Kidney epithelial cell (primary cell): ENCODE data around the gene WDR36. TPM values are rescaled to one million over a fixed set of nuclear protein-coding genes. Genes with fewer than 3 reads are reported as not detected.

Experiments
- DNase-seq: peaks from one replicate; pipeline ENCODE4 v3.0.0-alpha.2; 2010; ENCODE audit warnings: low read depth
- H3K27me3 ChIP-seq: 2 replicates; pipeline ENCODE4 v1.6.0; 2011; ENCODE audit warnings: low read length; ENCODE audit not compliant: control insufficient read depth, insufficient read depth
- H3K36me3 ChIP-seq: 2 replicates; pipeline ENCODE4 v1.5.1; 2011; ENCODE audit warnings: low read length; ENCODE audit not compliant: control insufficient read depth, insufficient read depth
- H3K4me3 ChIP-seq: 2 replicates; pipeline ENCODE4 v1.5.1; 2011; ENCODE audit warnings: low read depth, mild to moderate bottlenecking, control low read depth, low read length
- total RNA-seq: library from RNA; depleted of rRNA; stranded (reverse); fragments of >200 nt; gene quantifications from 2 replicates; pipeline ENCODE4 v1.2.3, GENCODE V29; 2015
- TF ChIP-seq, protein P1 (sequence below): IDR thresholded peaks from 2 replicates; pipeline ENCODE4 v1.5.1; 2011; ENCODE audit warnings: mild to moderate bottlenecking, moderate library complexity, low read length, control low read depth, inconsistent platforms; ENCODE audit not compliant: insufficient read depth, poor library complexity, severe bottlenecking

WDR36 gene
- total RNA-seq, 1 donor from 2014 or later = 35.7 TPM

DNA sequence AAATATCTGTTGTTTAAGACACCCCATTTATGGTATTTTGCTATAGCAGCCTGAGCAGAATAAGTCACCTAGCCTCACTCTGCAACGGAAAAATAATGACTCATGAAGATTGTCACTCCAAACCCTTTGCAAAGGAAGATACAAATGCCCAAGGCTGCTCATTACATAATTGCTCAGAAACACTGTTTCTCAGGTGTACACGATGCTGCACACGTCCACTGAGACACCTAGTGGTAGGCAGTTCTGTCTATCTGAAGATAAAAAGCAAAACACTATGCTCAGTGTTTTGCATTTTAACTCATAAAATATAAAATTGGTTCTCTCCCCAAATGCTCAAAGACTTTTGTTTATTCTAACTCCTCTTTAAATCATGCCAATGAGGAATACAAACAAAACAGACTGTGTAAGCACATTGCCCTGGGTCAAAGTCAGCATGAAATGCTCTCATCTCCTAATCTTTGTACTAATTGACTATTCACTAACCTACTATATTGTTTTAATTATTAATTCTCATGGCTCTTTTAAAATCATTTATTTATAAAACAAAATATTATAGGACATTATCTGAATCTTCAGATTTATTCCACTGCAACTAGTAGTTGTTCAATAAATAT, 28.3 kb upstream of the WDR36 start:
- H3K27me3 ChIP-seq = no peaks in the 10 kb centered on the region
- H3K4me3 ChIP-seq = no peak overlapping the region
- TF ChIP-seq, protein P1, sequence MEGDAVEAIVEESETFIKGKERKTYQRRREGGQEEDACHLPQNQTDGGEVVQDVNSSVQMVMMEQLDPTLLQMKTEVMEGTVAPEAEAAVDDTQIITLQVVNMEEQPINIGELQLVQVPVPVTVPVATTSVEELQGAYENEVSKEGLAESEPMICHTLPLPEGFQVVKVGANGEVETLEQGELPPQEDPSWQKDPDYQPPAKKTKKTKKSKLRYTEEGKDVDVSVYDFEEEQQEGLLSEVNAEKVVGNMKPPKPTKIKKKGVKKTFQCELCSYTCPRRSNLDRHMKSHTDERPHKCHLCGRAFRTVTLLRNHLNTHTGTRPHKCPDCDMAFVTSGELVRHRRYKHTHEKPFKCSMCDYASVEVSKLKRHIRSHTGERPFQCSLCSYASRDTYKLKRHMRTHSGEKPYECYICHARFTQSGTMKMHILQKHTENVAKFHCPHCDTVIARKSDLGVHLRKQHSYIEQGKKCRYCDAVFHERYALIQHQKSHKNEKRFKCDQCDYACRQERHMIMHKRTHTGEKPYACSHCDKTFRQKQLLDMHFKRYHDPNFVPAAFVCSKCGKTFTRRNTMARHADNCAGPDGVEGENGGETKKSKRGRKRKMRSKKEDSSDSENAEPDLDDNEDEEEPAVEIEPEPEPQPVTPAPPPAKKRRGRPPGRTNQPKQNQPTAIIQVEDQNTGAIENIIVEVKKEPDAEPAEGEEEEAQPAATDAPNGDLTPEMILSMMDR = peak; percentile 57
- H3K36me3 ChIP-seq = no peaks in the 10 kb centered on the region
- DNase-seq = peak; percentile 14

- no peak for DNase-seq
- TF ChIP-seq, protein P1 = no peak
- no peak overlapping the region for H3K4me3 ChIP-seq
- no peaks in the 10 kb centered on the region for H3K36me3 ChIP-seq
- H3K27me3 ChIP-seq = peaks cover 17% of the 10 kb centered on the region
Observed at GRCh38 chr5:111066261-111066938, 25.7 kb upstream of the WDR36 start.

DNA sequence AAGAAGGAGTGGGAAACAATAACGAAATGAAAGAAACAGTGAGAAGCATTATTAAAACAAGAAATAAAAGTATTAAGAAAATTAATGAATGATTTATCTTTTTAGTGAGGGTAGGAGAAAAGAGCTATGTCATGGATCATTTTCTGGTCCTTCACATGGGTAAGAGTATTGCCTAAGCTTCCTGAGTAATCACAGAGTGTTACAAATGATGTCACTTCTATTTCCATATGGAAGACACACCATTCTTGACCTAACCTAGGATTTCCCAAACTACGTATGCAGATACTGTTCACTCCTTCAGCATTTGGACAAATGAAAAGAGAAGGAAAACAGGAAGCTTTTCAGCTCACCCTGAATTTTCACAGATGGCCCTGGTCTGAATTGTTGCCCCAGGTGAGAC, 23.9 kb upstream of the WDR36 start:
- no peaks in the 10 kb centered on the region for H3K36me3 ChIP-seq
- TF ChIP-seq, protein P1 = no peak
- peaks cover 21% of the 10 kb centered on the region for H3K27me3 ChIP-seq
- DNase-seq = no peak
- no peak overlapping the region for H3K4me3 ChIP-seq

DNA sequence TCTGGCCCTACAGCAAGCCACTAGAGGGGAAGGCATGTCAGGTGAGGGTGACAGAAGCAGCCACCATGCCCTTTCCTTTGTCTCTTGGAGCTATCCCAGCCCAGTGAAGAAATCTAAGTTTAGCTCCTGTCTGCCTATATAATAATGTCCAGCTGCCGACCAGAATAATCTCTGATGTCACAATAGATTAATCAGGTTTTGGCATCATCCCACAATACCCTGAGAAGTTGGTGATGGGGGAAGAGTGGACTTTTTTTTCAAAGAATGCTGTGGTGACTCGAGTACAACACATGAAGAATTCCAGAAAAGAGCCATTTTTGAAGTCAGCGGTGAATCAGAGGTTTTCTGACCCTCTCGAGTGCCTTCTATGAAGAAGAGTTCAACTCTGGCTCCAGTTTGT, 22.3 kb upstream of the WDR36 start:
- TF ChIP-seq, protein P1 = no peak
- Histone ChIP-seq H3K36me3 (no peaks in the 10 kb centered on the region), H3K27me3 (peaks cover 23% of the 10 kb centered on the region), H3K4me3 (no peak overlapping the region)
- no peak for DNase-seq

- Histone ChIP-seq H3K36me3 (no peaks in the 10 kb centered on the region), H3K4me3 (peak overlapping the region; percentile 9), H3K27me3 (peaks cover 23% of the 10 kb centered on the region)
- TF ChIP-seq, protein P1 = no peak
- no peak for DNase-seq
Observed at GRCh38 chr5:111070272-111071134, 21.6 kb upstream of the WDR36 start.
